ENCODE measurements around the gene SERPINA5.

DNA sequence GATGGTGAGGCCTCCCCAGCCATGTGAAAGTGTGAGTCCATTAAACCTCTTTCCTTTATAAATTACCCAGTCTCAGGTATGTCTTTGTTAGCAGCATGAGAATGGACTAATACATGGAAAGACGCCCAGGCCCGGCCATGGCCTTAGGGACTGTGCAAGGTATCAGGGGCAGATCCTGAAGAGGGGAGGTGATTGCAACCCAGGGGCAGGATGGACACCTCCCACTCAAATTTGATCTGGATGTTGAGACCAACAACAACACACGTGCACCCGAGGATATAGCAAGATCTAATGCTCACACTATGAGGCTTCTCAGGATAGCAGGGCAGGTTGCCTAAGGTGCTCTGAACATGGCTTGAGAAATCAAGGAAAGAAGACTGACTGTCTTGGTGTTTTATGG is 33.5 kb upstream of the SERPINA5 start:
- TF ChIP-seq, protein P1, sequence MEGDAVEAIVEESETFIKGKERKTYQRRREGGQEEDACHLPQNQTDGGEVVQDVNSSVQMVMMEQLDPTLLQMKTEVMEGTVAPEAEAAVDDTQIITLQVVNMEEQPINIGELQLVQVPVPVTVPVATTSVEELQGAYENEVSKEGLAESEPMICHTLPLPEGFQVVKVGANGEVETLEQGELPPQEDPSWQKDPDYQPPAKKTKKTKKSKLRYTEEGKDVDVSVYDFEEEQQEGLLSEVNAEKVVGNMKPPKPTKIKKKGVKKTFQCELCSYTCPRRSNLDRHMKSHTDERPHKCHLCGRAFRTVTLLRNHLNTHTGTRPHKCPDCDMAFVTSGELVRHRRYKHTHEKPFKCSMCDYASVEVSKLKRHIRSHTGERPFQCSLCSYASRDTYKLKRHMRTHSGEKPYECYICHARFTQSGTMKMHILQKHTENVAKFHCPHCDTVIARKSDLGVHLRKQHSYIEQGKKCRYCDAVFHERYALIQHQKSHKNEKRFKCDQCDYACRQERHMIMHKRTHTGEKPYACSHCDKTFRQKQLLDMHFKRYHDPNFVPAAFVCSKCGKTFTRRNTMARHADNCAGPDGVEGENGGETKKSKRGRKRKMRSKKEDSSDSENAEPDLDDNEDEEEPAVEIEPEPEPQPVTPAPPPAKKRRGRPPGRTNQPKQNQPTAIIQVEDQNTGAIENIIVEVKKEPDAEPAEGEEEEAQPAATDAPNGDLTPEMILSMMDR (IDR thresholded peaks at IDR 0.05), result no peak
- TF ChIP-seq POLR2A (IDR thresholded peaks at IDR 0.05), result no peak
